Measurements from ENCODE around the gene SLC38A3. TPM values are rescaled to one million over a fixed set of nuclear protein-coding genes. Genes with fewer than 3 reads are reported as not detected.

Gene SLC38A3
- total and polyA plus RNA-seq, 2 of the 8 experiments (the other 6 are each of a cell fraction or from before 2014, with no cell fraction given) = 1.2 to 3.7 TPM

DNA sequence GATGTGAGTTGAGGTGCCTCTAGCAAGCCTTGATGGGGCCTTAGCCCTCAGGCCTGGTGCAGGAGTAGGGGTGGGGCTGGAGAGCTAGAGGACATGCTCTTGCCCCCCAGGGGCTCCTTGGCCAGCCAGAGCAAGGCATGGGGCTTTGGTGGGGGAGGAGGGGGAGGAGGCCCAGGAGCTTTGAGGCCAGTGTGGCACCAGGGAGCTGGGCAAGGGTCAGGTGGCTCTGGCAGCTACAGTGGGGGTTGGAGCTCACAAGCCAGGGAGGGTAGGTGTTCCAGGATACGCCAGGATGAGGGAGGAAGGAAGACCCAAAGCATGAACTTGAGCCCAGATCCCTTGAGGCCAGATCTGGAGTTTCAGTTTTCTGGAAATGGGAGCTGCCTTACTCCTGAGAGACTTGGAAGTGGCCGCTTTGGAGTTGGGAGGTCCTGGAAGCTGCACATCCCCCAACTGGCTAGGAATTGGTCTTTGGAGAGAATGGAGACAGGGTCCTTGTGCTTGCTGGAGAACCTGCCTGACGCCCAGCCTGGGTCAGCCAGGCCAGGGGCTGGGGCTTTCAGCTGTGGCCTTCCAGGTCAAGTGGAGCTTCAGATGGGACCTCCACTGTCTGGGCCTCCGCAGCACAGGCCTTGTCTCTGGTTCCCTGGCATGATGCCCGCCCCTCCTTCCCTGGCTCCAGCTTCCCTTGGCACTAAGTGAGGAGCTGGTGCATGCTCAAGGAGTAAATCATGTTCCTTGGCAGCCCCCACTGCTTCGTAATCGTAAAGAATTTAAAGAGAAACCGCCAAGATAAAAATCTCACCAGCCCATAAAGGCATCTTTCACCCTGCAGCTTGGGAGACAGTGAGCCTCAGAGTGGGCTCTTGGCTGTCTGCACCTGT lies 41.3 kb upstream of the SLC38A3 start:
- WGBS, 2 experiments (ENCODE audit: extremely low coverage in 1 of 2, insufficient coverage in 1 of 2, insufficient read length in 1 of 2, insufficient replicate concordance in 2 of 2, low coverage in 1 of 2, low lambda C conversion rate in 2 of 2, missing lambda C conversion rate in 1 of 2) = 93% methylated on average over 8 of the region's 8 CpGs; no CpG with 5 or more reads in 1 of the 2 experiments
- H4K8ac ChIP-seq (ENCODE audit: extremely low read depth, insufficient read depth, low read length) = 0 out of 2 replicates have a peak overlapping the region, but pooled peaks have one; percentile 8
- H2AFZ ChIP-seq (ENCODE audit: low read length) = no peak overlapping the region
- H3K56ac ChIP-seq (replicated peaks; ENCODE audit: insufficient read length, low read depth, low read length) = no peak overlapping the region
- DNase-seq (ENCODE audit: low read depth in 1 of 2, low spot score in 2 of 2) (no peak), FAIRE-seq (no peak)
- H2BK20ac ChIP-seq (ENCODE audit: low read length) = no peak overlapping the region
- H3K4ac ChIP-seq (replicated peaks; ENCODE audit: insufficient read length, low read depth, low read length) = no peak overlapping the region
- POLR2A ChIA-PET (ENCODE audit: partially characterized antibody) = interaction anchor here (0.9 to 1.8 kb wide), 6 partner anchors 9 to 74 kb away, joined by 3 to 6 read pairs (median 4); no protein-coding TSS in a partner anchor
- no peak overlapping the region for H3K4me3 ChIP-seq (ENCODE audit: extremely low read depth in 1 of 4, insufficient read depth in 2 of 4, low read depth in 3 of 4, low read length in 4 of 4)
- H3K36me3 ChIP-seq (ENCODE audit: control insufficient read depth in 2 of 4, insufficient read depth in 4 of 4, low read length in 3 of 4) = peaks cover 7 to 19% (median 15%) of the 10 kb centered on the region in 4 experiments; a peak in 5 of 8 replicates
- no peaks in the 10 kb centered on the region for H3K27me3 ChIP-seq (replicated peaks in 1 of 4; ENCODE audit: control insufficient read depth in 3 of 4, extremely low read depth in 1 of 4, insufficient read depth in 3 of 4, low read length in 3 of 4)
- peaks cover 0 to 27% (median 16%) of the 10 kb centered on the region in 4 experiments; a peak in 6 of 7 replicates for H3K4me1 ChIP-seq (replicated peaks in 1 of 4; ENCODE audit: control insufficient read depth in 3 of 4, insufficient read depth in 4 of 4, low read length in 3 of 4)
- CTCF ChIA-PET (ENCODE audit: partially characterized antibody) = interaction anchor here (0.8 to 25.0 kb wide), 9 partner anchors 9 to 83 kb away, joined by 3 to 299 read pairs (median 3); partner anchors contain the start of gene GNAT1
- peaks cover 0 to 21% of the 10 kb centered on the region in 2 experiments; a peak in 3 of 4 replicates for H3K79me2 ChIP-seq (ENCODE audit: control insufficient read depth in 1 of 2, insufficient read depth in 2 of 2, low read length in 2 of 2)
- no peak overlapping the region for H3K4me2 ChIP-seq (ENCODE audit: insufficient read depth in 1 of 2, low read depth in 2 of 2, low read length in 2 of 2)
- H3K23ac ChIP-seq (ENCODE audit: insufficient read length) = no peak overlapping the region
- H3K23me2 ChIP-seq (ENCODE audit: low read depth, low read length) = no peaks in the 10 kb centered on the region
- no peak overlapping the region for H3K14ac ChIP-seq (ENCODE audit: insufficient read length)
- peak overlapping the region; percentile 40; the same call in 1 of the 2 replicates for H2BK5ac ChIP-seq (ENCODE audit: low read depth, low read length)
- H3K79me1 ChIP-seq (ENCODE audit: low read depth, low read length) = peaks cover 20% of the 10 kb centered on the region
- no peak overlapping the region for H3K9ac ChIP-seq (replicated peaks in 1 of 4; ENCODE audit: extremely low read depth in 1 of 4, low read depth in 3 of 4, low read length in 3 of 4)
- peaks cover 3 to 12% of the 10 kb centered on the region in 2 experiments for H4K20me1 ChIP-seq (replicated peaks in 1 of 2; ENCODE audit: control insufficient read depth in 1 of 2, insufficient read depth in 2 of 2, low read length in 2 of 2)
- H4K91ac ChIP-seq (replicated peaks; ENCODE audit: insufficient read length, low read length) = no peak overlapping the region
- H2BK15ac ChIP-seq (ENCODE audit: low read length) = no peak overlapping the region
- no peak overlapping the region for H2AK5ac ChIP-seq (ENCODE audit: low read depth, low read length)
- H3K9me3 ChIP-seq (ENCODE audit: insufficient read depth in 2 of 2, low read depth in 1 of 2, low read length in 1 of 2) = no peaks in the 10 kb centered on the region
- no peak overlapping the region for H4K5ac ChIP-seq (ENCODE audit: insufficient read length, low read depth, low read length)
- no peak overlapping the region for H3K18ac ChIP-seq (ENCODE audit: extremely low read depth, low read length)
- peak overlapping the region; percentile 17; the same call in 1 of the 2 replicates for H2BK12ac ChIP-seq (ENCODE audit: low read depth, low read length)
- no peak overlapping the region for H3K27ac ChIP-seq (ENCODE audit: low read depth, low read length)
- H2BK120ac ChIP-seq (replicated peaks; ENCODE audit: low read depth, low read length) = no peak overlapping the region
- TF ChIP-seq CBX5 (IDR thresholded peaks at IDR 0.05; ENCODE audit: low read depth, low read length) (no peak), SIN3A (conservative IDR thresholded peaks at IDR 0.05 in 1 of 2, IDR thresholded peaks at IDR 0.05 in 1 of 2; ENCODE audit: low read depth in 1 of 2, low read length in 2 of 2) (no peak), ATF3 (IDR thresholded peaks at IDR 0.05; ENCODE audit: insufficient read depth, low read depth, low read length) (no peak), HDAC2 (IDR thresholded peaks at IDR 0.05; ENCODE audit: borderline replicate concordance in 1 of 2, low read depth in 2 of 2, low read length in 2 of 2) (no peak), TAF1 (IDR thresholded peaks at IDR 0.05; ENCODE audit: low read depth, low read length) (no peak), SIRT6 (IDR thresholded peaks at IDR 0.05; ENCODE audit: low read length) (no peak), ATF2 (IDR thresholded peaks at IDR 0.05; ENCODE audit: low read length) (no peak), NANOG (IDR thresholded peaks at IDR 0.05; ENCODE audit: insufficient read depth, low read depth, low read length, poor library complexity, severe bottlenecking) (no peak)

Data from H1 (cell line).